ENCODE data around the gene IL25.

IL25 gene

DNA sequence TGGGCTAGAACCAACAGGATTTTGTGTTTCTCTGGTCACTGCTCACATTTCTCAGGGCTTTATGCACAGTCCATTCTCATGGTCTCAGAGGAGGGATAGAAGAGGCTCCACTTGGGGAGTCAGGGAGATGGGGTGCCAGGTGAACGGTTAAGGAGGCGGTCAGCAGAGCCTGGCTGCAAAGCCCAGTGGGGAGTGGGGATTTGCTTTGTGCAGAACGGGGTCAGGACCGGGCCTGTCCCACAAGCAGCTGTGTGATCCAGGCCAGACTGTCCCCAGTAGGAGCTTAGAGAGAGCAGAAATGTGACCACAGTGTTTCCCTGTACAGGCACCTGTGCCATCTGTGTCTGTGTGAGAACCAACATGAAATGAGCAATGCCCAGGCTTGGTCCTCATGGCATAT, 8.4 kb downstream of the IL25 start:
- TF ChIP-seq, protein P1, sequence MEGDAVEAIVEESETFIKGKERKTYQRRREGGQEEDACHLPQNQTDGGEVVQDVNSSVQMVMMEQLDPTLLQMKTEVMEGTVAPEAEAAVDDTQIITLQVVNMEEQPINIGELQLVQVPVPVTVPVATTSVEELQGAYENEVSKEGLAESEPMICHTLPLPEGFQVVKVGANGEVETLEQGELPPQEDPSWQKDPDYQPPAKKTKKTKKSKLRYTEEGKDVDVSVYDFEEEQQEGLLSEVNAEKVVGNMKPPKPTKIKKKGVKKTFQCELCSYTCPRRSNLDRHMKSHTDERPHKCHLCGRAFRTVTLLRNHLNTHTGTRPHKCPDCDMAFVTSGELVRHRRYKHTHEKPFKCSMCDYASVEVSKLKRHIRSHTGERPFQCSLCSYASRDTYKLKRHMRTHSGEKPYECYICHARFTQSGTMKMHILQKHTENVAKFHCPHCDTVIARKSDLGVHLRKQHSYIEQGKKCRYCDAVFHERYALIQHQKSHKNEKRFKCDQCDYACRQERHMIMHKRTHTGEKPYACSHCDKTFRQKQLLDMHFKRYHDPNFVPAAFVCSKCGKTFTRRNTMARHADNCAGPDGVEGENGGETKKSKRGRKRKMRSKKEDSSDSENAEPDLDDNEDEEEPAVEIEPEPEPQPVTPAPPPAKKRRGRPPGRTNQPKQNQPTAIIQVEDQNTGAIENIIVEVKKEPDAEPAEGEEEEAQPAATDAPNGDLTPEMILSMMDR (conservative IDR thresholded peaks at IDR 0.05; ENCODE audit: low read depth): no peak
- no peak overlapping the region for H3K27ac ChIP-seq
- ChIA-PET CTCF (interaction anchor here (0.6 to 2.8 kb wide), 12 partner anchors 8 to 240 kb away, joined by 3 to 34 read pairs (median 8); no protein-coding TSS in a partner anchor), POLR2A (ENCODE audit: low non-redundant PET) (no interaction called here)
- DNase-seq (ENCODE audit: low spot score): no peak

DNA sequence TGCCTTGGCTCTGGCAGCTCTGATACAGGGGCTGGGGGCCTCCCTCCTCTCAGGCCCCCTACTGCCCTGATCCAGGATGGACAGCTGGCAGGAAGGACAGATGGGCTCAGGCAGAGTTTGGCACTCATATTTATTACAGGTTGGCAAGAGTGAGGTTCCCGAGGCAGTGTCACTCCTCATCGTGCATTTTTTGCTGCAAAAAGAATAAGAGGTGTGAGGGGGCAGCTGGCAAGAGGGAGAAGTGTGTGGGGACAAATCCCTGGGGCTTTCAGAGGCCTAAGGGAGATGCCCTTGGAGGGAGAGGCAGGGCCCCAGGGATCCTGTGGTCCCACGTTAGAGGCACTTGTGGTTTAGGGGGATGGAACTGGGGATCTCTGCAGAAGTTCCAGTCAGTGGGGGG, 9.3 kb downstream of the IL25 start:
- CTCF ChIA-PET: no interaction called here
- TF ChIP-seq, protein P1 (conservative IDR thresholded peaks at IDR 0.05; ENCODE audit: low read depth): no peak
- DNase-seq (ENCODE audit: low spot score): no peak
- POLR2A ChIA-PET (ENCODE audit: low non-redundant PET): no interaction called here
- H3K27ac ChIP-seq: no peak overlapping the region

DNA sequence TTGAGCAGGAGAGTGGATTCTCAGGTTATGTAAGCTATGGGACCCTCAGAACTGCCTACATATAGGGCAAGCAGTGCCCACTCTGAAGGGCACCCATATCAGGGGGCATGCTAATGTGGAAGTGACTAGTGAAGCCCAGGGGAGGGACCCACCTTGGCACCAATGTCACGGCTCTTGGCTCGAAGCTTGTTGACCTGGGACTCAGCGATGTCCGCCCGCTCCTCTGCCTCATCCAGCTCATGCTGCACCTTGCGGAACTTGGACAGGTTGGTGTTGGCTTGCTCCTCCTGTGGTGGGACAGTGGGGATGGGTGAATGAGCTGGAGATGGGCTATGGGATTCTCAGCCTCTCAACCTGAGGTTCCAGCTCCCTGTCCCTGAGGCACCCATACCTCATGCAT, 9.7 kb downstream of the IL25 start:
- H3K27ac ChIP-seq: no peak overlapping the region
- ChIA-PET CTCF (interaction anchor here (0.6 kb wide), 1 partner anchor 790 kb away, joined by 3 read pairs; no protein-coding TSS in a partner anchor), POLR2A (ENCODE audit: low non-redundant PET) (no interaction called here)
- TF ChIP-seq, protein P1 (conservative IDR thresholded peaks at IDR 0.05; ENCODE audit: low read depth): no peak
- DNase-seq (ENCODE audit: low spot score): no peak

DNA sequence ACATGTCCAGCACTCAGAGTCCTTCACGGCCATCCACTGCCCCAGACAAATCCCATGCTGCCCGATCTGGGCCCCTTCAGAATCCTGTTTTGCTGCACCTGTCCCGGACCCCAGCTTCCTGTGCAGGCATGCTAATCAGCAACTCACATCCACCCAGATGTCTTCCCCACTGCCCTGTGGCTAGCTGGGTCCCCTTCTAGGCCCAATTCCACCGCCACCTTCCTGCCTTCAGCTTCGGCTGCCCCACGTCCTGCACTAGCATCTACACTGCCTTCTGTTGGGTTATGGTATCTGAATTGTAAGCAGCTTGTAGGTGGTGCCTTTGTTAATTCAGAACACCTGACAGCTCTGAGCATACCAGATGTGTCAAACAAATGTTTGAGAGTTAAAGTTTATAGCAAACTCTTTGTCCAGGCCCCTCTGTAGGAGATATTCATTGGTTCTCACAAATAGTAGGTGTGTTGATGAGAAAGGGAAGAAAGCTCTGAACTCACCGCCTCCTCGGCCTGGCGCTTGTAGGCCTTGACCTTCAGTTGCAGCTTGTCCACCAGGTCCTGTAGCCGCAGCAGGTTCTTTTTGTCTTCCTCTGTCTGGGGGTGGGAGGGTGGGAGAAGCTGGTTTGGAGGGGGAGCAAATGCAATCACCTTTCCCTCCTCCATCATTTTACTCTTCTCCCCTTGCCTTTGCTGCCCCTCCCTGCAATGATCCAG, 10.3 kb downstream of the IL25 start:
- no peak for DNase-seq (ENCODE audit: low spot score)
- TF ChIP-seq, protein P1 (conservative IDR thresholded peaks at IDR 0.05; ENCODE audit: low read depth): no peak
- ChIA-PET CTCF (interaction anchor here (0.6 kb wide), 1 partner anchor 790 kb away, joined by 3 read pairs; no protein-coding TSS in a partner anchor), POLR2A (ENCODE audit: low non-redundant PET) (interaction anchor here (0.5 to 0.6 kb wide), 2 partner anchors 13 to 125 kb away, joined by 3 read pairs; no protein-coding TSS in a partner anchor)
- H3K27ac ChIP-seq: no peak overlapping the region

DNA sequence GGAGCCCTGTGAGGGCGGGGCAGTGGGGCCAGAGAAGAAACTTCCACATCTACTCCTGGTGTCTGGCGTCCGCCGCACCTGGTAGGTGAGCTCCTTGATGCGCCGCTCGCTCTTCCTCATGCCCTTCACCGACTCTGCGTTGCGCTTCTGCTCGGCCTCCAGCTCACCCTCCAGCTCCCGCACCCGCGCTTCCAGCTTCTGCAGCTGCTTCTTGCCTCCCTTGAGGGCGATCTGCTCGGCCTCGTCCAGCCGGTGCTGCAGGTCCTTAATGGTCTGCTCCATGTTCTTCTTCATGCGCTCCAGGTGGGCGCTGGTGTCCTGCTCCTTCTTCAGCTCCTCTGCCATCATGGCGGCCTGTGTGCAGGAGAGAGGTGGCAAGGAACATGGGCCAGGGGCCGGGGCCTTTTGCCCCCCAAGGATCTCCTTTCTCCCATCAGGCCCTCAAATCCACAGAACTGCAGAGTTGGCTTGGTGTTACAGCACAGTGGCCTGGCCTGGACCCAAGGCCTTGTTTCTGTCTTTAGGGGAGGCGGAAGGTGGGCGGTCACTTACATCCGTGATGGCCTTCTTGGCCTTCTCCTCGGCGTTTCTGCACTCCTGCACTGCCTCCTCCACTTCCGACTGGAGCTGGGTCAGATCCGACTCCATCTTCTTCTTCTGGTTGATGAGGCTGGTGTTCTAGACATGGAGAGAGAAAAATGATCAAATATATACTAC, 11.9 kb downstream of the IL25 start:
- ChIA-PET POLR2A (ENCODE audit: low non-redundant PET) (interaction anchor here (0.6 kb wide), 1 partner anchor 59 kb away, joined by 6 read pairs; no protein-coding TSS in a partner anchor), CTCF (interaction anchor here (1.0 to 1.5 kb wide), 2 partner anchors 24 to 30 kb away, joined by 3 to 5 read pairs; no protein-coding TSS in a partner anchor)
- DNase-seq (ENCODE audit: low spot score): no peak
- TF ChIP-seq, protein P1 (conservative IDR thresholded peaks at IDR 0.05; ENCODE audit: low read depth): no peak
- no peak overlapping the region for H3K27ac ChIP-seq

DNA sequence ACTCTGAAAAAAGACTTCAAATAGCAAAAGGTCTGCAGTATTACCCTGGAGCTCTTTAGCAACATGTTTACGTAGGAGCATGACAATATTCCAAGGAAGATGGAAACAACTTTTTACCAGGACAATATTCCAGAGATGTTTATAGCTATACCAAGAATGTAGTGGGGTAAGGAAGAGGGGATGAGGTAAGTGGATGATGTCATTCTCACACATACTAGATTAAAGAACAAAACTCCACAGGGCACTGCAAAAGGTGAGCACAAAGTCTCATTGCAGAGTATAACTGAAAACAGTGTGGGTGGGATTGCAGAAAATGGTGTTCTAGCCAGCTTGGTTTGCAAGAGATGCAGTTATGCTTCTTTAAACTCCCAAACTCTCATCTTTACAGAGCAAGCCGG, 12.6 kb downstream of the IL25 start:
- DNase-seq (ENCODE audit: low spot score): no peak
- TF ChIP-seq, protein P1 (conservative IDR thresholded peaks at IDR 0.05; ENCODE audit: low read depth): no peak
- no peak overlapping the region for H3K27ac ChIP-seq
- ChIA-PET POLR2A (ENCODE audit: low non-redundant PET) (no interaction called here), CTCF (interaction anchor here (1.0 to 1.5 kb wide), 2 partner anchors 25 to 31 kb away, joined by 3 to 5 read pairs; no protein-coding TSS in a partner anchor)

All from RWPE1 (cell line).